K562 (cell line): ENCODE measurements around the gene COMMD4.
"Not testable (repeated sequence)": the region's sequence is repeated elsewhere in the genome, so short reads cannot be mapped to it uniquely, and the experiment has no call there.

Source experiments
- ARID4B ChIP-seq: sonication (generic); formaldehyde crosslinking; IDR thresholded peaks from 2 replicates; pipeline ENCODE4 v1.8.0; 2022; ENCODE audit warnings: mild to moderate bottlenecking, missing genetic modification reagents
- ATF3 ChIP-seq, 2 experiments: fragments of 450-650 bp in 1 of 2; sonication (generic) in 1 of 2; formaldehyde crosslinking in 1 of 2; IDR thresholded peaks in 1 of 2; conservative IDR thresholded peaks in 1 of 2; 2 replicates each; pipeline versions ENCODE4 v1.6.1 to v1.8.1; 2016 to 2023; ENCODE audit warnings: mild to moderate bottlenecking in 2 of 2, moderate library complexity in 2 of 2, inconsistent platforms in 1 of 2, missing genetic modification reagents in 1 of 2
- BRCA1 ChIP-seq, 2 experiments: fragments of 450-650 bp in 1 of 2; sonication (generic) in 1 of 2; formaldehyde crosslinking in 1 of 2; IDR thresholded peaks; 2 replicates each; pipeline versions ENCODE4 v1.5.0 to v1.6.1; 2017 to 2020; ENCODE audit warnings: mild to moderate bottlenecking in 1 of 2, missing genetic modification reagents in 1 of 2
- CHD2 ChIP-seq: IDR thresholded peaks from 2 replicates; pipeline ENCODE4 v1.6.1; 2011; ENCODE audit warnings: low read depth, low read length
- CTCF ChIP-seq, 3 experiments: IDR thresholded peaks in 2 of 3; conservative IDR thresholded peaks in 1 of 3; 2 replicates each; pipeline ENCODE4 v1.5.1; 2011 to 2012; ENCODE audit warnings: low read length in 3 of 3, mild to moderate bottlenecking in 3 of 3, control low read depth in 2 of 3, improper control_type of control experiment in 1 of 3, inconsistent platforms in 1 of 3, low read depth in 1 of 3, mixed read lengths in 1 of 3, moderate library complexity in 1 of 3; ENCODE audit not compliant: insufficient read depth in 2 of 3
- GATA2 ChIP-seq: sonication (generic); formaldehyde crosslinking; IDR thresholded peaks from 2 replicates; pipeline ENCODE4 v1.4.0; 2020; ENCODE audit warnings: mild to moderate bottlenecking, missing genetic modification reagents
- MAX ChIP-seq: sonication (generic); formaldehyde crosslinking; IDR thresholded peaks from 2 replicates; pipeline ENCODE4 v1.9.0; 2022; ENCODE audit warnings: mild to moderate bottlenecking, missing genetic modification reagents
- MAZ ChIP-seq, 2 experiments: fragments of 450-650 bp in 1 of 2; sonication (generic) in 1 of 2; formaldehyde crosslinking; IDR thresholded peaks in 1 of 2; conservative IDR thresholded peaks in 1 of 2; 2 replicates each; pipeline versions ENCODE4 v1.4.0 to v1.5.0; 2020; ENCODE audit warnings: mild to moderate bottlenecking in 1 of 2, missing genetic modification reagents in 1 of 2
- NFE2 ChIP-seq: IDR thresholded peaks from 2 replicates; pipeline ENCODE4 v1.6.1; 2014; ENCODE audit warnings: antibody characterized with exemption, low read depth
- POLR2G ChIP-seq: fragments of 200-400 bp; formaldehyde crosslinking; IDR thresholded peaks from 2 replicates; pipeline ENCODE4 v1.6.1; 2017; ENCODE audit warnings: low read depth, mild to moderate bottlenecking, antibody characterized with exemption, low read length, moderate library complexity
- RHOXF2B ChIP-seq: fragments of 250-450 bp; sonication (Bioruptor Pico); conservative IDR thresholded peaks from 2 replicates; pipeline ENCODE4 v1.5.1; 2021
- TARDBP ChIP-seq: fragments of 450-650 bp; IDR thresholded peaks from 2 replicates; pipeline ENCODE4 v1.6.1; 2016
- TRIM24 ChIP-seq, 2 experiments: fragments of 450-650 bp; IDR thresholded peaks; 2 replicates each; pipeline ENCODE4 v1.6.1; 2016
- U2AF1 ChIP-seq: fragments of 200-400 bp; formaldehyde crosslinking; optimal IDR thresholded peaks from 2 replicates; pipeline ENCODE3; 2017; ENCODE audit warnings: mild to moderate bottlenecking, low read depth, low read length, moderate library complexity

- TF ChIP-seq NFE2; MAX (CRISPR knock-in tag); BRCA1 (IDR thresholded peaks at IDR 0.05); BRCA1 (CRISPR knock-in tag; IDR thresholded peaks at IDR 0.05); ATF3 (IDR thresholded peaks at IDR 0.05); ATF3 (CRISPR knock-in tag; conservative IDR thresholded peaks at IDR 0.05); U2AF1; GATA2 (CRISPR knock-in tag); ARID4B; POLR2G; RHOXF2B (CRISPR knock-in tag); TRIM24 (IDR thresholded peaks at IDR 0.05); CTCF (IDR thresholded peaks at IDR 0.05 in 2 of 3, conservative IDR thresholded peaks at IDR 0.05 in 1 of 3; ENCODE audit: insufficient read depth in 2 of 3, low read depth in 1 of 3, low read length in 3 of 3); CHD2; MAZ (CRISPR knock-in tag; conservative IDR thresholded peaks at IDR 0.05 in 1 of 2, IDR thresholded peaks at IDR 0.05 in 1 of 2); TARDBP: not testable (repeated sequence)
Observed at GRCh38 chr15:75333654-75334419, 2.0 kb upstream of the COMMD4 start.
